Karpas-422 (cell line): ENCODE data around the gene PTPRD. TPM values are rescaled to one million over a fixed set of nuclear protein-coding genes. Genes with fewer than 3 reads are reported as not detected.
"Not testable (repeated sequence)": the region's sequence is repeated elsewhere in the genome, so short reads cannot be mapped to it uniquely, and the experiment has no call there.

Experiments
- DNase-seq: peaks from one replicate; pipeline ENCODE4 v3.0.0-alpha.2; 2015
- H2AFZ ChIP-seq: fragments of 200-600 bp; sonication (generic); 2 replicates; pipeline ENCODE4 v1.6.1; 2014; ENCODE audit warnings: antibody characterized with exemption, low read length, mixed read lengths
- H3K27ac ChIP-seq: fragments of 200-600 bp; sonication (generic); 2 replicates; pipeline ENCODE4 v1.5.1; 2014; ENCODE audit warnings: mild to moderate bottlenecking, low read length, moderate library complexity
- H3K27me3 ChIP-seq: fragments of 200-600 bp; sonication (generic); 2 replicates; pipeline ENCODE4 v1.6.1; 2014; ENCODE audit warnings: low read length, mixed read lengths
- H3K36me3 ChIP-seq: fragments of 200-600 bp; sonication (generic); 2 replicates; pipeline ENCODE4 v1.6.1; 2014; ENCODE audit warnings: low read length, mixed read lengths; ENCODE audit not compliant: insufficient read depth
- H3K4me1 ChIP-seq: fragments of 200-600 bp; sonication (generic); 2 replicates; pipeline ENCODE4 v1.6.1; 2014; ENCODE audit warnings: mild to moderate bottlenecking, low read length, mixed read lengths
- H3K4me2 ChIP-seq: fragments of 200-600 bp; sonication (generic); 2 replicates; pipeline ENCODE4 v1.6.1; 2014; ENCODE audit warnings: low read length, low read depth, mild to moderate bottlenecking; ENCODE audit not compliant: poor library complexity, severe bottlenecking
- H3K4me3 ChIP-seq: fragments of 200-600 bp; sonication (generic); 2 replicates; pipeline ENCODE4 v1.5.1; 2014; ENCODE audit warnings: mild to moderate bottlenecking, antibody characterized with exemption, low read length, mixed read lengths
- H3K79me2 ChIP-seq: fragments of 200-600 bp; sonication (generic); 2 replicates; pipeline ENCODE4 v1.6.1; 2014; ENCODE audit warnings: mild to moderate bottlenecking, low read length, mixed read lengths
- H3K9ac ChIP-seq: fragments of 200-600 bp; sonication (generic); 2 replicates; pipeline ENCODE4 v1.6.0; 2014; ENCODE audit warnings: low read length
- H3K9me2 ChIP-seq: fragments of 200-600 bp; sonication (generic), shearing (Covaris generic); replicated peaks from 2 replicates; pipeline ENCODE4 v1.6.0; 2014; ENCODE audit warnings: mild to moderate bottlenecking, low read length, moderate library complexity; ENCODE audit not compliant: insufficient read depth
- H3K9me3 ChIP-seq: fragments of 300-700, 200-600 bp; sonication (generic); 2 replicates; pipeline ENCODE4 v1.6.1; 2014; ENCODE audit warnings: low read length, mixed read lengths
- H4K20me1 ChIP-seq: fragments of 200-600 bp; sonication (generic); 2 replicates; pipeline ENCODE4 v1.6.1; 2014; ENCODE audit warnings: mild to moderate bottlenecking, antibody characterized with exemption, low read length, low read depth; ENCODE audit not compliant: insufficient read depth
- total RNA-seq: library from RNA; depleted of rRNA; stranded (reverse); fragments of >200 nt; shearing (Covaris generic); gene quantifications from 2 replicates; pipeline ENCODE4 v1.2.3, GENCODE V29; 2014; ENCODE audit warnings: low replicate concordance

Gene PTPRD
- total RNA-seq, 1 experiment from 2014 or later, result 0.63 TPM

- no peak overlapping the region for H3K9ac ChIP-seq
Measured at GRCh38 chr9:9945966-9946365, 666.8 kb downstream of the PTPRD start.

GRCh38 chr9:9942764-9943424 is 669.9 kb downstream of the PTPRD start:
- Histone ChIP-seq H3K9me2 (0 out of 2 replicates have a peak, but pooled peaks cover 4% of the 10 kb centered on the region), H2AFZ (no peak overlapping the region), H3K4me1 (no peaks in the 10 kb centered on the region), H3K9ac (no peak overlapping the region), H3K79me2 (no peaks in the 10 kb centered on the region), H3K27me3 (no peaks in the 10 kb centered on the region), H4K20me1 (no peaks in the 10 kb centered on the region), H3K4me3 (no peak overlapping the region), H3K27ac (no peak overlapping the region), H3K9me3 (no peaks in the 10 kb centered on the region), H3K4me2 (no peak overlapping the region), H3K36me3 (no peaks in the 10 kb centered on the region)
- DNase-seq, result peak; percentile 82

More at GRCh38 chr9:9945966-9946365, 666.8 kb downstream of the PTPRD start:
- H3K9me2 ChIP-seq, result 0 out of 2 replicates have a peak, but pooled peaks cover 4% of the 10 kb centered on the region
- no peaks in the 10 kb centered on the region for H3K79me2 ChIP-seq
- H4K20me1 ChIP-seq, result no peaks in the 10 kb centered on the region
- DNase-seq, result no peak
- H3K27me3 ChIP-seq, result no peaks in the 10 kb centered on the region
- no peak overlapping the region for H3K27ac ChIP-seq
- no peaks in the 10 kb centered on the region for H3K36me3 ChIP-seq
- peaks cover 7% of the 10 kb centered on the region for H3K9me3 ChIP-seq
- H3K4me2 ChIP-seq, result no peak overlapping the region
- no peak overlapping the region for H2AFZ ChIP-seq
- H3K4me3 ChIP-seq, result no peak overlapping the region
- no peaks in the 10 kb centered on the region for H3K4me1 ChIP-seq

- H3K9me3 ChIP-seq, result no peaks in the 10 kb centered on the region
- H3K79me2 ChIP-seq, result no peaks in the 10 kb centered on the region
- DNase-seq, result no peak
- H3K4me3 ChIP-seq, result no peak overlapping the region
- no peak overlapping the region for H3K4me2 ChIP-seq
- no peak overlapping the region for H2AFZ ChIP-seq
- no peaks in the 10 kb centered on the region for H3K4me1 ChIP-seq
- no peaks in the 10 kb centered on the region for H3K36me3 ChIP-seq
- no peak overlapping the region for H3K9ac ChIP-seq
- no peaks in the 10 kb centered on the region for H3K27me3 ChIP-seq
- H3K27ac ChIP-seq, result no peak overlapping the region
- H4K20me1 ChIP-seq, result no peaks in the 10 kb centered on the region
- H3K9me2 ChIP-seq, result no peaks in the 10 kb centered on the region
Measured at GRCh38 chr9:9938432-9938831, 674.4 kb downstream of the PTPRD start.

- H3K4me2 ChIP-seq, H3K9ac ChIP-seq, H4K20me1 ChIP-seq, H3K4me3 ChIP-seq, H3K27ac ChIP-seq, DNase-seq, H2AFZ ChIP-seq, H3K79me2 ChIP-seq, H3K4me1 ChIP-seq, H3K9me3 ChIP-seq, H3K27me3 ChIP-seq, H3K9me2 ChIP-seq, H3K36me3 ChIP-seq: not testable (repeated sequence)
Measured at GRCh38 chr9:9931464-9931863, 681.3 kb downstream of the PTPRD start.

GRCh38 chr9:9924376-9924775 is 688.4 kb downstream of the PTPRD start:
- Histone ChIP-seq H3K9me3 (peaks cover 2% of the 10 kb centered on the region; the same call in 1 of the 2 replicates), H3K36me3 (no peaks in the 10 kb centered on the region), H3K27me3 (no peaks in the 10 kb centered on the region), H3K27ac (no peak overlapping the region), H3K9me2 (no peaks in the 10 kb centered on the region), H3K4me1 (no peaks in the 10 kb centered on the region), H4K20me1 (no peaks in the 10 kb centered on the region), H3K4me3 (no peak overlapping the region), H3K9ac (no peak overlapping the region), H2AFZ (no peak overlapping the region), H3K79me2 (no peaks in the 10 kb centered on the region), H3K4me2 (no peak overlapping the region)
- DNase-seq, result peak; percentile 28

- H3K79me2 ChIP-seq, result no peaks in the 10 kb centered on the region
- no peaks in the 10 kb centered on the region for H3K4me1 ChIP-seq
- no peak overlapping the region for H3K4me2 ChIP-seq
- no peaks in the 10 kb centered on the region for H3K9me2 ChIP-seq
- H2AFZ ChIP-seq, result no peak overlapping the region
- no peaks in the 10 kb centered on the region for H3K9me3 ChIP-seq
- no peaks in the 10 kb centered on the region for H3K27me3 ChIP-seq
- H4K20me1 ChIP-seq, result no peaks in the 10 kb centered on the region
- H3K36me3 ChIP-seq, result no peaks in the 10 kb centered on the region
- no peak overlapping the region for H3K4me3 ChIP-seq
- H3K9ac ChIP-seq, result no peak overlapping the region
- H3K27ac ChIP-seq, result no peak overlapping the region
- no peak for DNase-seq
Measured at GRCh38 chr9:9921805-9922204, 691.0 kb downstream of the PTPRD start.

GRCh38 chr9:9920425-9921060 is 692.3 kb downstream of the PTPRD start:
- no peaks in the 10 kb centered on the region for H3K4me1 ChIP-seq
- H4K20me1 ChIP-seq, result no peaks in the 10 kb centered on the region
- H3K4me3 ChIP-seq, result no peak overlapping the region
- H3K79me2 ChIP-seq, result no peaks in the 10 kb centered on the region
- H3K9ac ChIP-seq, result no peak overlapping the region
- no peaks in the 10 kb centered on the region for H3K9me2 ChIP-seq
- DNase-seq, result peak; percentile 43
- H3K4me2 ChIP-seq, result no peak overlapping the region
- H3K27ac ChIP-seq, result no peak overlapping the region
- peaks cover 6% of the 10 kb centered on the region; the same call in 1 of the 2 replicates for H3K9me3 ChIP-seq
- H3K27me3 ChIP-seq, result no peaks in the 10 kb centered on the region
- no peak overlapping the region for H2AFZ ChIP-seq
- no peaks in the 10 kb centered on the region for H3K36me3 ChIP-seq

- no peaks in the 10 kb centered on the region for H3K79me2 ChIP-seq
- H3K36me3 ChIP-seq, result no peaks in the 10 kb centered on the region
- no peak for DNase-seq
- no peaks in the 10 kb centered on the region for H3K27me3 ChIP-seq
- no peak overlapping the region for H3K9ac ChIP-seq
- H4K20me1 ChIP-seq, result no peaks in the 10 kb centered on the region
- no peak overlapping the region for H3K4me3 ChIP-seq
- H3K9me2 ChIP-seq, result no peaks in the 10 kb centered on the region
- no peaks in the 10 kb centered on the region for H3K4me1 ChIP-seq
- peaks cover 18% of the 10 kb centered on the region for H3K9me3 ChIP-seq
- H3K4me2 ChIP-seq, result no peak overlapping the region
- H2AFZ ChIP-seq, result no peak overlapping the region
- no peak overlapping the region for H3K27ac ChIP-seq
Measured at GRCh38 chr9:9919174-9919775, 693.5 kb downstream of the PTPRD start.
